Measurements from ENCODE around the gene SMKR1. TPM values are rescaled to one million over a fixed set of nuclear protein-coding genes. Genes with fewer than 3 reads are reported as not detected.

The SMKR1 gene
- total and polyA plus RNA-seq, 7 experiments from 2014 or later: 1.1 to 6.3 (median 2.3) TPM

DNA sequence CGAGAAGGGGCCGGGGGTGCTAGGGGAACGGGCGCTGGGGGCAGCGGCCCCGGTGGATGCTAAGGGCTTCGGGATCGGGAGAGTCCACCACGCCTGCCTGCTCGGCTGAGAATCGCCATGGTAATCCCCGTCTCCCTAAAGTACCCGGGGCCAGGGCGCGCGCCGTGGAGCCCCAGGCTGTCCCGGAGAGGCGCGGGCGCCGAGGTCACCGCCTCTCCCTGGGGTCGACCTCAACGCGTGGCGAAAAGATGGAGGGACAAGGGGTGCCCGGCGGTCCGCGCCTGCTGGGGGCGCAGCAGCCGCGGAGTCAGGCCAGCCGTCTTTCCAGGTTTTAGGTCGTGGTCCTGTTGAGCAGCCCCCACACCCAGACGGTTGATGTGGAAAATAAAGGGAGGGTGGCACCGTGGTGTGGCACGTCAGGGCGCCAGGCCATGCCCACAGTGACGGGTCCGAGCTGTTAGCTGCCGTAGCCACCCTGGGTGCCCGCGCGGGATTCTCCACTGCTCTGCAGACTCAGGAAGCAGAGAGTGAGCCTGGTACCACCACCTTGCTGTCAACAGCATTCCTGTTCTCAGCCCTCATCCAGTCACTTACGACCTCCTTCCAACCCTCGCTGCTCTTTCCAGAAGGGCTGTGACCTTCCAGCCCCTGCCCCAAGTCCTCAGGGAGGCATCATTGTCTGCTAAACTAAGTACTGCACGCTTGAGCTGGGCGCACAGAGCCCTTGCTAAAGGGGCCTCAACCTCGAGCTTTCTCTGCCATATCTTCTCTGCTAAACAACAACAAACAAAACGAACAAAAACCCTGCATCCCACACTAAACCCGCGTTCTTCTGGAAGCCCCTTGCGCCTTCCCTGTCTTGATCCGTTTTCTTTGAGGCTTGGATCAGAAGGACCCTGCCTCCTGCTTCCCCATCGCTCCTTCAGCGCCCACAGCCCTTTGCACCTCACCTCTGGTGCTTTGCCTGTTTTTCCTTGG lies 666 bp downstream of the SMKR1 start:
- Mint-ChIP-seq H3K9me3 (peaks cover 0 to 2% (median 0%) of the 10 kb centered on the region in 11 donors), H3K4me1 (peaks cover 14 to 22% (median 16%) of the 10 kb centered on the region in 7 donors), H3K36me3 (peaks cover 0 to 3% (median 0%) of the 10 kb centered on the region in 5 donors), H3K27ac (peak overlapping the region; percentile 44 to 93 (median 82)), H3K27me3 (peaks cover 0 to 23% (median 0%) of the 10 kb centered on the region in 5 donors), H3K4me3 (peak overlapping the region; percentile 75 to 91 (median 86))
- H3K4me1 ChIP-seq (ENCODE audit: control insufficient read depth in 2 of 2, insufficient read depth in 2 of 2, low read length in 2 of 2): peaks cover 4 to 7% of the 10 kb centered on the region in 2 donors
- ATAC-seq (no peak), DNase-seq (peak in 6 of 9 donors; percentile 1 to 22 (median 10))
- H3K4me3 ChIP-seq (ENCODE audit: low read length): peak overlapping the region; percentile 64
- no peaks in the 10 kb centered on the region for H3K36me3 ChIP-seq (ENCODE audit: control insufficient read depth in 2 of 3, insufficient read depth in 3 of 3, low read length in 3 of 3)
- H3K9me3 ChIP-seq (ENCODE audit: control insufficient read depth in 2 of 3, low read length in 3 of 3): no peaks in the 10 kb centered on the region
- CTCF ChIA-PET: interaction anchor here (0.6 to 1.3 kb wide), 2 partner anchors 25 to 30 kb away, joined by 3 to 6 read pairs; no protein-coding TSS in a partner anchor
- H3K27me3 ChIP-seq (ENCODE audit: control insufficient read depth in 2 of 2, insufficient read depth in 2 of 2, low read length in 2 of 2): no peaks in the 10 kb centered on the region
- peak overlapping the region; percentile 68 for H3K27ac ChIP-seq (ENCODE audit: low read depth, low read length)
- POLR2A ChIA-PET: no interaction called here
- intact Hi-C loops (cut with micrococcal nuclease): loop anchor here (1.0 to 10.0 kb wide), 10 partner anchors 69 to 764 kb away; partner anchors contain the start of genes NRF1 (in 2 of the 2), STRIP2 (in 2 of the 2), ATP6V1F (in 1 of the 2) and CALU (in 1 of the 2)

DNA sequence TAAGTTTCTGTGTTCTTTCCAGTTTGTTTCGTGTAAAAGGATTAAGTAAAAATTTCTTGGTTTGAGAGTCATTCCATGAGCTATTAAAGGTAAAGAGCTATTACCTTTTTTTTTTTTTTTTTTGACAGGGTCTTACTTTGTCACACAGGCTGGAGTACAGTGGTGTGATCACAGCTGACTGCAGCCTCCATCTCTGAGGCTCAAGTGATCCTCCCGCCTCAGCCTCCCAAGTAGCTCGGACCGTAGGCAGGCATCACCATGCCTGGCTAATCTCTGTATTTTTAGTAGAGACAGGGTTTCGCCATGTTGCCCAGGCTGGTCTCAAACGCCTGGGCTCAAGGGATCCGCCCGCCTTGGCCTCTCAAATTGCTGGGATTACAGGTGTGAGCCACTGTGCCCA lies 1.4 kb downstream of the SMKR1 start:
- Histone ChIP-seq H3K27me3 (ENCODE audit: control insufficient read depth in 2 of 2, insufficient read depth in 2 of 2, low read length in 2 of 2) (no peaks in the 10 kb centered on the region), H3K27ac (ENCODE audit: low read depth, low read length) (peak overlapping the region; percentile 68), H3K4me3 (ENCODE audit: low read length) (no peak overlapping the region), H3K9me3 (ENCODE audit: control insufficient read depth in 2 of 3, low read length in 3 of 3) (no peaks in the 10 kb centered on the region), H3K36me3 (ENCODE audit: control insufficient read depth in 2 of 3, insufficient read depth in 3 of 3, low read length in 3 of 3) (no peaks in the 10 kb centered on the region), H3K4me1 (ENCODE audit: control insufficient read depth in 2 of 2, insufficient read depth in 2 of 2, low read length in 2 of 2) (peaks cover 4 to 7% of the 10 kb centered on the region in 2 donors)
- Mint-ChIP-seq H3K27me3 (peaks cover 0 to 23% (median 0%) of the 10 kb centered on the region in 5 donors), H3K4me1 (peaks cover 14 to 22% (median 16%) of the 10 kb centered on the region in 7 donors), H3K27ac (peak overlapping the region in 8 of 9 donors; percentile 44 to 93 (median 82)), H3K4me3 (peak overlapping the region; percentile 75 to 91 (median 86)), H3K36me3 (peaks cover 0 to 3% (median 0%) of the 10 kb centered on the region in 5 donors), H3K9me3 (peaks cover 0 to 2% (median 0%) of the 10 kb centered on the region in 11 donors)
- intact Hi-C loops (cut with micrococcal nuclease): loop anchor here (2.0 to 10.0 kb wide), 5 partner anchors 134 to 765 kb away; partner anchors contain the start of genes ATP6V1F (in 1 of the 2), CALU (in 1 of the 2) and KLHDC10 (in 1 of the 2)
- ChIA-PET CTCF (interaction anchor here (1.3 kb wide), 1 partner anchor 30 kb away, joined by 6 read pairs; no protein-coding TSS in a partner anchor), POLR2A (no interaction called here)
- no peak for ATAC-seq
- DNase-seq: no peak

DNA sequence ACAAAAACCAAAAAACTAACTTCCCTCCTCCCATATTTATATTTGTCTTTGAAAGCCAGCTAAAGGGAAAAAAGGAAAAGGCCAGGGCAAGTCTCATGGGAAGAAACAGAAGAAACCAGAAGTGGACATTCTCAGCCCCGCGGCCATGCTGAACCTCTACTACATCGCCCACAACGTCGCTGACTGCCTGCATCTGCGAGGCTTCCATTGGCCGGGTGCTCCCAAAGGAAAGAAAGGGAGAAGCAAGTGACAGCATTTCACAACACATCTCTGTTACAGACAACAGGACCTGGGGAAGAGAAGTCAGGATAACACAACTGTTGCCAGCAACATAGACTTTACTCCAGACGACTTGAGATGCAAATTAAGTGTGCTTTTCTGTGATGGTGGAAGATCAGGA lies 9.9 kb downstream of the SMKR1 start:
- H3K4me1 ChIP-seq (ENCODE audit: control insufficient read depth in 2 of 2, insufficient read depth in 2 of 2, low read length in 2 of 2): no peaks in the 10 kb centered on the region
- no peak overlapping the region for H3K4me3 ChIP-seq (ENCODE audit: low read length)
- POLR2A ChIA-PET: no interaction called here
- Mint-ChIP-seq H3K4me1 (peaks cover 0 to 1% (median 0%) of the 10 kb centered on the region in 7 donors), H3K36me3 (peaks cover 0 to 3% (median 0%) of the 10 kb centered on the region in 5 donors), H3K4me3 (no peak overlapping the region), H3K27ac (peak overlapping the region in 1 of 9 donors; percentile 56), H3K27me3 (peaks cover 0 to 3% (median 0%) of the 10 kb centered on the region in 5 donors), H3K9me3 (peaks cover 0 to 2% (median 0%) of the 10 kb centered on the region in 11 donors)
- H3K9me3 ChIP-seq (ENCODE audit: control insufficient read depth in 2 of 3, low read length in 3 of 3): no peaks in the 10 kb centered on the region
- no peak overlapping the region for H3K27ac ChIP-seq (ENCODE audit: low read depth, low read length)
- H3K36me3 ChIP-seq (ENCODE audit: control insufficient read depth in 2 of 3, insufficient read depth in 3 of 3, low read length in 3 of 3): no peaks in the 10 kb centered on the region
- ATAC-seq: no peak
- no peak for DNase-seq
- CTCF ChIA-PET: no interaction called here
- H3K27me3 ChIP-seq (ENCODE audit: control insufficient read depth in 2 of 2, insufficient read depth in 2 of 2, low read length in 2 of 2): no peaks in the 10 kb centered on the region
- intact Hi-C loops (cut with micrococcal nuclease): no loop called here

DNA sequence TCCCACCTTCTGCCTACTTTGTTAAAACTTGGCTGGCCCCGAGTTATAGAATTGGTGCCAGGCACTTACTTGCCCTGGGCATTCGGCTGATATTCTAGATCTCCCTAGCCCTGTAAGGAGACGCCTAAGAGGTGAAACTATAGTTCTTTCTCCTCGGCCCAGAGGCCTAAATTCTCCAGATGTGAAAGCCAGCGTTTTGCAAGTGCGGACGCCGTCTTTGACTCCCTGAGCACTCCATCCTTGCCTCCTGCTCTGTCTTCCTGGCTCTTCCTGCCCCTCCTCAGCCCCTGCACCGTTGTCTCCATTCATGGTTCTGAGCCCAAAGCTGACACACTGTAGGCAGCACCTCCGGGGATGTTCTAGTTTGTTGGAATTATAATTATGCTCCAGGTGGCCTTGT lies 11.2 kb downstream of the SMKR1 start:
- H3K27ac Mint-ChIP-seq: no peak overlapping the region
- peaks cover 0 to 1% (median 0%) of the 10 kb centered on the region in 7 donors for H3K4me1 Mint-ChIP-seq
- Histone ChIP-seq H3K4me3 (ENCODE audit: low read length) (no peak overlapping the region), H3K36me3 (ENCODE audit: control insufficient read depth in 2 of 3, insufficient read depth in 3 of 3, low read length in 3 of 3) (no peaks in the 10 kb centered on the region), H3K9me3 (ENCODE audit: control insufficient read depth in 2 of 3, low read length in 3 of 3) (no peaks in the 10 kb centered on the region), H3K4me1 (ENCODE audit: control insufficient read depth in 2 of 2, insufficient read depth in 2 of 2, low read length in 2 of 2) (no peaks in the 10 kb centered on the region), H3K27me3 (ENCODE audit: control insufficient read depth in 2 of 2, insufficient read depth in 2 of 2, low read length in 2 of 2) (no peaks in the 10 kb centered on the region), H3K27ac (ENCODE audit: low read depth, low read length) (no peak overlapping the region)
- ChIA-PET CTCF (no interaction called here), POLR2A (no interaction called here)
- intact Hi-C loops (cut with micrococcal nuclease): no loop called here
- DNase-seq (no peak), ATAC-seq (no peak)
- H3K36me3 Mint-ChIP-seq: peaks cover 0 to 3% (median 0%) of the 10 kb centered on the region in 5 donors
- peaks cover 0 to 2% (median 0%) of the 10 kb centered on the region in 11 donors for H3K9me3 Mint-ChIP-seq
- H3K27me3 Mint-ChIP-seq: peaks cover 0 to 2% (median 0%) of the 10 kb centered on the region in 5 donors
- no peak overlapping the region for H3K4me3 Mint-ChIP-seq

DNA sequence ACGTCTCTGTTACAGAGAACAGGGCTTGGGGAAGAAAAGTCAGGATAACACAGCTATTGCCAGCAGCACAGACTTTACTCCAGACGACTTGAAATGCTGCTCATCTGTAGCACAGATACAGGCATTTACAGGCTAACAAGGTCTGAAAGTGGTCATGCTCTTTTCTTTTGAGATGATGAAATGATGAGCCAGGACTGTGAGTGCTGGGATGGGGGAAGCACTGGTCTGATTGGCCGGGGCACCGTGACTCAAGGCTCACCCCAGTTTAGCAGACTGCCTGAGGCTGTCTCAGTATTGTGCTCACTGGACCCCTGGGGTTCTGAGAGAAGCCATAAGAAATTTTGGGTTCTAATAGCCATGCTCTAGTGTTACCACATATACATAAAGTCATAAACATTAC lies 12.4 kb downstream of the SMKR1 start:
- ChIA-PET CTCF (no interaction called here), POLR2A (no interaction called here)
- Mint-ChIP-seq H3K27me3 (peaks cover 0 to 3% (median 0%) of the 10 kb centered on the region in 5 donors), H3K4me1 (peaks cover 0 to 1% (median 0%) of the 10 kb centered on the region in 7 donors), H3K9me3 (peaks cover 0 to 2% (median 0%) of the 10 kb centered on the region in 11 donors), H3K36me3 (peaks cover 0 to 3% (median 0%) of the 10 kb centered on the region in 5 donors), H3K27ac (no peak overlapping the region), H3K4me3 (no peak overlapping the region)
- no peaks in the 10 kb centered on the region for H3K4me1 ChIP-seq (ENCODE audit: control insufficient read depth in 2 of 2, insufficient read depth in 2 of 2, low read length in 2 of 2)
- no peaks in the 10 kb centered on the region for H3K27me3 ChIP-seq (ENCODE audit: control insufficient read depth in 2 of 2, insufficient read depth in 2 of 2, low read length in 2 of 2)
- no peak overlapping the region for H3K27ac ChIP-seq (ENCODE audit: low read depth, low read length)
- no peaks in the 10 kb centered on the region for H3K9me3 ChIP-seq (ENCODE audit: control insufficient read depth in 2 of 3, low read length in 3 of 3)
- no peak overlapping the region for H3K4me3 ChIP-seq (ENCODE audit: low read length)
- intact Hi-C loops (cut with micrococcal nuclease): no loop called here
- DNase-seq (no peak), ATAC-seq (no peak)
- no peaks in the 10 kb centered on the region for H3K36me3 ChIP-seq (ENCODE audit: control insufficient read depth in 2 of 3, insufficient read depth in 3 of 3, low read length in 3 of 3)

DNA sequence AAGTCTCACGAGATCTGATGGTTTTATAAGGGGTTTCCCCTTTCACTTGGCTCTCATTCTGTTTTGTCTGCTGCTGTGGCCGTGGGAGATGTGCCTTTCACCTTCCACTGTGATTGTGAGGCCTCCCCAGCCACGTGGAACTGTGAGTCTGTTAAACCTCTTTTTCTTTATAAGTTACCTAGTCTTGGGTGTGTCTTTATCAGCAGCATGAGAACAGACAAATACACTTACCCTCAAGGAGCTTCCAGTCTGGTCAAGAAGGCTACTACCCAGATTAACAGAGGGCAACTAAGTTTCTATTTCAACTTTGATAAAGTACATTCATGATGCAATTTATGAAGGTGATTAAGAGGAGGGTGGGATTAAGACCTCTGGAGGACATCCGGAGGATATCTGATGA lies 13.1 kb downstream of the SMKR1 start:
- ATAC-seq: no peak
- Histone ChIP-seq H3K9me3 (ENCODE audit: control insufficient read depth in 2 of 3, low read length in 3 of 3) (no peaks in the 10 kb centered on the region), H3K36me3 (ENCODE audit: control insufficient read depth in 2 of 3, insufficient read depth in 3 of 3, low read length in 3 of 3) (no peaks in the 10 kb centered on the region), H3K27ac (ENCODE audit: low read depth, low read length) (no peak overlapping the region), H3K27me3 (ENCODE audit: control insufficient read depth in 2 of 2, insufficient read depth in 2 of 2, low read length in 2 of 2) (no peaks in the 10 kb centered on the region), H3K4me1 (ENCODE audit: control insufficient read depth in 2 of 2, insufficient read depth in 2 of 2, low read length in 2 of 2) (no peaks in the 10 kb centered on the region), H3K4me3 (ENCODE audit: low read length) (no peak overlapping the region)
- CTCF ChIA-PET: no interaction called here
- DNase-seq: no peak
- Mint-ChIP-seq H3K4me3 (no peak overlapping the region), H3K4me1 (no peaks in the 10 kb centered on the region), H3K27ac (peak overlapping the region in 1 of 9 donors; percentile 6), H3K27me3 (peaks cover 0 to 6% (median 0%) of the 10 kb centered on the region in 5 donors), H3K36me3 (peaks cover 0 to 3% (median 0%) of the 10 kb centered on the region in 5 donors), H3K9me3 (peaks cover 0 to 2% (median 0%) of the 10 kb centered on the region in 11 donors)
- intact Hi-C loops (cut with micrococcal nuclease): no loop called here
- POLR2A ChIA-PET: interaction anchor here (0.6 kb wide), 1 partner anchor 21 kb away, joined by 3 read pairs; no protein-coding TSS in a partner anchor

Measured in naive thymus-derived CD4-positive, alpha-beta T cell (primary cell).